Esophagus muscularis mucosa (tissue), 4 donors: ENCODE data around the gene FLNA.
"Not testable (repeated sequence)": the region's sequence is repeated elsewhere in the genome, so short reads cannot be mapped to it uniquely, and the experiment has no call there.

Experiments used
- CTCF ChIP-seq, 3 experiments: fragments of 200-600 bp in 2 of 3; fragments of 450-650 bp in 1 of 3; sonication (generic) in 2 of 3; IDR thresholded peaks; one replicate each; pipeline ENCODE4 v1.5.1; 2017 to 2019; ENCODE audit warnings: antibody characterized with exemption in 3 of 3, mild to moderate bottlenecking in 2 of 3, moderate library complexity in 1 of 3
- EP300 ChIP-seq: sonication (generic); formaldehyde crosslinking; IDR thresholded peaks from one replicate; pipeline ENCODE4 v1.6.1; 2017; ENCODE audit warnings: antibody characterized with exemption
- POLR2A ChIP-seq: fragments of 450-650 bp; IDR thresholded peaks from one replicate; pipeline ENCODE4 v1.6.1; 2017; ENCODE audit warnings: antibody characterized with exemption, moderate library complexity, mild to moderate bottlenecking, low read depth
- POLR2AphosphoS5 ChIP-seq, 2 donors: sonication (generic); formaldehyde crosslinking; IDR thresholded peaks; one replicate each; pipeline ENCODE4 v1.6.1; 2017; ENCODE audit warnings: antibody characterized with exemption in 2 of 2

GRCh38 chrX:154400369-154400817 lies 26.0 kb upstream of the FLNA start:
- not testable (repeated sequence) for TF ChIP-seq CTCF (IDR thresholded peaks at IDR 0.05); POLR2AphosphoS5 (IDR thresholded peaks at IDR 0.05); POLR2A; EP300
